ENCODE data around the gene MTA3. TPM values are rescaled to one million over a fixed set of nuclear protein-coding genes. Genes with fewer than 3 reads are reported as not detected.

MTA3 gene
- total and polyA plus RNA-seq, 9 donors, result 31.9 to 87.5 (median 61.0) TPM

DNA sequence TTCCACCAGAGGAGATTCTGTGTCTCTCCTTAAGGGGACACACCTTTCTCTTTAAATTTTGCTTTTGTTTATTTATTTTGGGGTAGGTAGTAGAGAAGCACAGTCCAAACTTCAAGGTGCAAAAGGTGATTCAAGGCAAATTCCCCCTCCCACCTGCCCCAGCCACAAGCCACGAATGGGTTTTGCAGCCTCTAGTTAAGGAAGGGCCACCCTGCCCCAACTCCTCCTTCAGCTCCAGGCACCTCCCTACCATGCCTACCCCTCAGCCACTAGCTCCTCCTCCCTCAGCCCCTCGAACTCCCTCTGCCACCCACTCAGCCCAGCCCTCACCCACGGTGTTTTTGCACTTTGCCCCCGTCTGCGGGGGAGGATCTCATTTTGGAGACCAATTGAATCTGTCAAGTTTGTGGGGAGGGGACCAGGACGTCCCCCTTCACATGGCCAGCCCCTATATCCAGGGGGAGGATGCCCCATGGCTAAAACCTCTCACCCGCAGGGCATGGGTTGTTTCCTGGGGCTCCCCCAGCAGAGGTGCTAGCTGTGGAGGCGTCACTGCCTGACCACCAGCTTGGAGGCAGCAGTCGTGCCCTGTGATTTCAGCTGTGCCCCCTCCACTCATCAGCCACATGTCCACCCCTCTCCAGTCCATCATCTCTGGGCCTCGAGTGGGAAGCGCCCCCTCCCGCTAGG lies 219.5 kb downstream of the MTA3 start:
- TF ChIP-seq, protein P1, sequence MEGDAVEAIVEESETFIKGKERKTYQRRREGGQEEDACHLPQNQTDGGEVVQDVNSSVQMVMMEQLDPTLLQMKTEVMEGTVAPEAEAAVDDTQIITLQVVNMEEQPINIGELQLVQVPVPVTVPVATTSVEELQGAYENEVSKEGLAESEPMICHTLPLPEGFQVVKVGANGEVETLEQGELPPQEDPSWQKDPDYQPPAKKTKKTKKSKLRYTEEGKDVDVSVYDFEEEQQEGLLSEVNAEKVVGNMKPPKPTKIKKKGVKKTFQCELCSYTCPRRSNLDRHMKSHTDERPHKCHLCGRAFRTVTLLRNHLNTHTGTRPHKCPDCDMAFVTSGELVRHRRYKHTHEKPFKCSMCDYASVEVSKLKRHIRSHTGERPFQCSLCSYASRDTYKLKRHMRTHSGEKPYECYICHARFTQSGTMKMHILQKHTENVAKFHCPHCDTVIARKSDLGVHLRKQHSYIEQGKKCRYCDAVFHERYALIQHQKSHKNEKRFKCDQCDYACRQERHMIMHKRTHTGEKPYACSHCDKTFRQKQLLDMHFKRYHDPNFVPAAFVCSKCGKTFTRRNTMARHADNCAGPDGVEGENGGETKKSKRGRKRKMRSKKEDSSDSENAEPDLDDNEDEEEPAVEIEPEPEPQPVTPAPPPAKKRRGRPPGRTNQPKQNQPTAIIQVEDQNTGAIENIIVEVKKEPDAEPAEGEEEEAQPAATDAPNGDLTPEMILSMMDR (IDR thresholded peaks at IDR 0.05), result no peak
- no peak for TF ChIP-seq POLR2A (IDR thresholded peaks at IDR 0.05)
- no peak for TF ChIP-seq EP300 (IDR thresholded peaks at IDR 0.05)
- no peak overlapping the region for H3K4me3 ChIP-seq

DNA sequence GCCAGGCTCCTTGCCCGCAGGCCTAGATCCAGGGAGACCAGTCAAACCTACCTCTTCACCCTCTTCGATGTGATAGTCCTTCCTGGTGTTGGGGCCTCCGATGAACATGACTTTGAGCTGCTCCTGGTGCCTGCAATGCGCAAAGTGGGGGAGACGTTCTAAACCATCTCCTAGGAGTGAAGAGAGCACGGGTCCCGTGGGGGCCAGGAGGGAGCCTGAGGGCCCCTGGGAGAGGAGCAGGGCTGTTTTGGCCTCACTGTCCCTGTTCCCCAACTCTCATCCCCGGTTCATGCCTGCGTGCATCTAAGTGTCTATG lies 220.0 kb downstream of the MTA3 start:
- peak in 1 of 5 donors; percentile 12 for DNase-seq
- Histone ChIP-seq H3K4me3 (no peak overlapping the region), H3K27ac (no peak overlapping the region), H3K9me3 (no peaks in the 10 kb centered on the region), H3K27me3 (no peaks in the 10 kb centered on the region), H3K36me3 (no peaks in the 10 kb centered on the region), H3K4me1 (ENCODE audit: insufficient read depth) (peaks cover 5% of the 10 kb centered on the region)
- TF ChIP-seq, protein P1 (IDR thresholded peaks at IDR 0.05), result no peak
- TF ChIP-seq POLR2A (IDR thresholded peaks at IDR 0.05) (no peak), EP300 (IDR thresholded peaks at IDR 0.05) (no peak)
- 61 to 86% (median 81%) methylated on average over 9 of the region's 9 CpGs for whole genome bisulfite sequencing, 3 donors
- intact Hi-C loops (cut with DNase I), result no loop called here

More for the DNA sequence above, 219.5 kb downstream of the MTA3 start:
- Histone ChIP-seq H3K27ac (no peak overlapping the region), H3K27me3 (no peaks in the 10 kb centered on the region), H3K9me3 (no peaks in the 10 kb centered on the region), H3K4me1 (ENCODE audit: insufficient read depth) (peaks cover 5% of the 10 kb centered on the region), H3K36me3 (no peaks in the 10 kb centered on the region)
- intact Hi-C loops (cut with DNase I), result no loop called here
- 77 to 84% (median 78%) methylated on average over 11 to 12 of the region's 12 CpGs for WGBS, 3 donors
- DNase-seq, result peak in 1 of 5 donors; percentile 12

DNA sequence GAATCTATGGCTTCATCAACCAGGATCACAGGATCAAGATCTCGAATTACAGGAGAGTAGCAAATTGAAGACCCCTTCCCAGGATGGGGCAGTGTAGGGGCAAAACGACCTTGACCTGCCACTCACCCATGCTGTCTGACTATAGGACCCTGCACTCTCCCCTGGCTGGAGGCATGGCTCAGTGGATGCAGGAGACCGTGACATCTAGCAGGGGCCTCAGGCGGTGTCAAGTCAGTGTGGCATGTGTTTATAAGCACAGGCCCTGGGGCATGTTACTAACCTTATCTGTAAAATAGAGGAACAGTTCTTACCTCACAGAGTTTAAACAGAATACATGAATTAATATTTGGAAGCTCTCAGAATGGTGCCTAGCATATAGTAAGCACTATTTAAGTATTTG lies 220.4 kb downstream of the MTA3 start:
- H3K9me3 ChIP-seq, result no peaks in the 10 kb centered on the region
- H3K4me3 ChIP-seq, result no peak overlapping the region
- no peak for TF ChIP-seq EP300 (IDR thresholded peaks at IDR 0.05)
- TF ChIP-seq POLR2A (IDR thresholded peaks at IDR 0.05), result no peak
- TF ChIP-seq, protein P1 (IDR thresholded peaks at IDR 0.05), result no peak
- DNase-seq, result peak in 1 of 5 donors; percentile 14
- no peaks in the 10 kb centered on the region for H3K27me3 ChIP-seq
- no peaks in the 10 kb centered on the region for H3K36me3 ChIP-seq
- no peak overlapping the region for H3K27ac ChIP-seq
- peaks cover 5% of the 10 kb centered on the region for H3K4me1 ChIP-seq (ENCODE audit: insufficient read depth)
- intact Hi-C loops (cut with DNase I), result no loop called here
- 63 to 74% (median 65%) methylated on average over 4 of the region's 4 CpGs for WGBS, 3 donors

DNA sequence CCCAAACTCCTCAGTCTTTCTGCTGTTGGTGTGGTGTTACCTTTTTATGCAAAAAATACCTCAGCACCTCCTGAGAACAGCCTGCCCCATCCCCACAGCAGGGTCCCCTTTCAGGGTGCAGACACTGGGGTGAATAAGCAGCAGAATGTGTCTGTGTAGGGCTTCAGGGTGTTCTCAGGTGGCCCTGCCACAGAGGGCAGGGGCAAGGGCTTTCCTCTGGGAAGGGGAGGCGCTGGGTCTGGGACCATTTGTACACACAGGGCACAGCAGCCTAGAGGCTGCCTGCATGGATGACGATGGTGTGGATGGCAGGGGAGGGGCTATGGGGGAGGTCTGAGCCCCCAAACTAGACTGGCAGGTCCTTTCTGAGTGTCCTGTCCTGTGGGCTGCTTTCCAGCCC lies 221.3 kb downstream of the MTA3 start:
- intact Hi-C loops (cut with DNase I), result no loop called here
- TF ChIP-seq POLR2A (IDR thresholded peaks at IDR 0.05) (no peak), EP300 (IDR thresholded peaks at IDR 0.05) (no peak)
- TF ChIP-seq, protein P1 (IDR thresholded peaks at IDR 0.05), result no peak
- peak in 1 of 5 donors; percentile 12 for DNase-seq
- Histone ChIP-seq H3K36me3 (no peaks in the 10 kb centered on the region), H3K27ac (no peak overlapping the region), H3K9me3 (no peaks in the 10 kb centered on the region), H3K4me1 (ENCODE audit: insufficient read depth) (peaks cover 10% of the 10 kb centered on the region), H3K4me3 (no peak overlapping the region), H3K27me3 (no peaks in the 10 kb centered on the region)
- WGBS, 3 donors, result 90 to 100% (median 95%) methylated on average over 2 of the region's 2 CpGs
